HG03103 (cell line): ENCODE results near the gene SOX6.

Experiments
- ATAC-seq: cut with Tn5 transposase; IDR thresholded peaks from one replicate; pipeline ENCODE4 v1.9.1; 2021; ENCODE audit warnings: low read depth; ENCODE audit not compliant: unreplicated experiment

Gene SOX6

GRCh38 chr11:16015741-16016467 is 340.4 kb downstream of the SOX6 start:
- ATAC-seq, result no peak

DNA sequence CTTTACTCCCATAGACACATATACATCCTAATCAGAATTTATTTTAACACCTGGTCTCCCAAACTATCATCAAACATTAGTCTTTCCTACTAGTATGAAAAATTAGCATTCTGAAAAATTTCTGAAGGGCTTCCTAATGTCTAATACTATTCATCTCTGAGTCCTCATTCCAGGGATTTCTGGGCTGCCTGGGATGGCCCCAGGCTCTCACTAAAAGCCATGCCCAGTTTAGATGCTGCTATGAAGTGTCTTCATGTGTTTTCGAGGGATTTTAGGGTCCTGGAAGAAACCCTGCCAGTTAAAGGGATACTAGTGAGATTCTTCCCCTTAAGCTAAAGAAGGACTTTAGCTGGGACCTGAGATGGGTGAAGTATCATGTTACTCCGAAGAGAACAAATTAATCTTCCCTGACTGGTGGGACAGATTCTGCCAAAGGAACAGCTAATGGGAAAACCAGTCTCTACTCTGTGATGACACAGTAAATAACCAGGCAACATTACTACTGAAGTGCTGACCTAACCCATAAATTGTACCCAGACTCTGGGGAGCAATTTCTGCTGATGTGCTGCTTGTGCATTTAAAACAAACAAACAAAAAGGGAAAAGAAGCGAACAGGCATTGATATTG is 342.6 kb downstream of the SOX6 start:
- no peak for ATAC-seq

- no peak for ATAC-seq
Measured at GRCh38 chr11:16013242-16013641, 343.1 kb downstream of the SOX6 start.

DNA sequence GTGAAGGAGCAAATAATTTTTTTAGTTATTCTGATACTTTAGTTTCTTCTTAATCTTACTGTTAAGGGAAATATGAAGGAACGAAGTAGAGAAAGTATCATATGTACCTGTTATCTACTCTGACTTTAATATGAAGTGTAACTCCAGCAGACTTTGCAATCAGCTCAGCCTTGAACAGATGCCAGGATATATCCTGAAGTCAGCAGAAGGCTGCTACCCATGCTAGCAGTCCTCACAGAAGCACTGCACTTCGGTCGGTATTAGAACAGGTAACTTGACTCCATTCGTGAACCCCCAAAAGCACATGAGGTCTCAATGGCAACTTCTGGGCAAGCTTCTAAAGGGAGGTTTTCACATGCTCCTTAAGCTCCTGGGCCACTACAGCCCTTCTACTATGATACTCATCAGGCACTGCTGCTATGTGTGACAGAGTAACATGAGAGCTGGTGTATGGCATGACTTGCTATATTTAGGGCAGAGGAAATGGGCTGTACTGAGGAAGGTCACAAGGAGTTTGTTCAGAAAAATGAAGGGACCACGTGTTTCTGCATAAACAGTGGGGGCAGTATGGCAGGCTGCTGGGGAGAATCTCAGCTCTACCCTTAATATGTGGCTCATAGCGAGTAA is 344.1 kb downstream of the SOX6 start:
- ATAC-seq, result no peak

DNA sequence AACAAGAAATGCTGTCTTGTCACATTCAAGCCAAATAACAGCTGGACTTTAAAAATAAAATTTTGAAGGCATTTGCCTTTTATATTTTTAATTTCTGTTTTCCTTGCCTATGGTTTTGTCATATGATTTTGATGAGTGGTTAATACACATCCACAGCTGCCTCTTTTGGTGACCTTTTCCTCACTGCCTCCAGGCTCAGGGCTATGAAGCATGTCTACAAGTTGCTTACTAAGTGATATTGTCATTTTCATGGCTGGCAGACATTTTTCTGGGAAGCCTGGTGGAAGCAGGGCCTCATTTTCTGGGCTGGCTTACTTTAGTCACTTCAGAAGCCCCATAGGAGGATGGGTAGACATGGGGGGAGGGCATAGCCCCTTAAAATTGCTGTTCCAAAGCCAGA is 344.9 kb downstream of the SOX6 start:
- no peak for ATAC-seq

DNA sequence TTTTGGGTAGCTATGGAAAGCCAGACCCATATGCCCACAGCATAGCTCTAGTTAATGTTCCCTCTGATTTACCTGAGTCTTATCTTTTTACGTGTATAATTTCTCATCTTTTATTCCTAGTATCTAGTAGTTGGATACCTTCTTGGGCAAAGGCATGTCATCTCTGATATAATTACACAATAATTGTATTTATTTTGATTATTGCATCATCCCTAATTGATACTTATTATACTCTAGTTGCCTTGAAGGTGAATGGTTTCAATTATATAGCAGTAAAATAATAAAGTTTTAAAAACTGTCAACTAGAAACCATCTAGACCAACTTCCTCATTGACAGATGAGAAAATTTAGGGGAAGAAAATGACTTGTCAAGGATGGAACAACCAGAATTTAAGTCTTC is 347.3 kb downstream of the SOX6 start:
- no peak for ATAC-seq

DNA sequence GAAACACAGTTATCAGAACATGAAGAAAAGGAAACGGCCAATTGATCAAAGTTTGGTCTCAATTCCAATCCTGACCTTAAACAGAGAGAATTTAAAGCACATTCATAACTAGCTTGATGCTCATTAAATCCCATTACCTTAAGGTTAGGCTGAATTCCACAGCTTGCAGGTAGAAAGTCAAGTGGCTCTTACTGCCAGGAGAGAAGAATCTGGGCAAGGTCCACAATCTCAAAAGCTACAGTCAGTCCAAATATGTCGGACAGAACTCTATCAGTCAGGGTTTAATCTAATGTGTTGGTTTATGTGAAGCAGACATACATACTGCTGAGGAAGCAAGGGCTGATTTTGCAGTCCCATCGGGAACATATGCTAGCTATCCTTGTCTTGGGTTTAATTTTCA is 348.8 kb downstream of the SOX6 start:
- no peak for ATAC-seq

- no peak for ATAC-seq
Measured at GRCh38 chr11:16002942-16003341, 353.4 kb downstream of the SOX6 start.

DNA sequence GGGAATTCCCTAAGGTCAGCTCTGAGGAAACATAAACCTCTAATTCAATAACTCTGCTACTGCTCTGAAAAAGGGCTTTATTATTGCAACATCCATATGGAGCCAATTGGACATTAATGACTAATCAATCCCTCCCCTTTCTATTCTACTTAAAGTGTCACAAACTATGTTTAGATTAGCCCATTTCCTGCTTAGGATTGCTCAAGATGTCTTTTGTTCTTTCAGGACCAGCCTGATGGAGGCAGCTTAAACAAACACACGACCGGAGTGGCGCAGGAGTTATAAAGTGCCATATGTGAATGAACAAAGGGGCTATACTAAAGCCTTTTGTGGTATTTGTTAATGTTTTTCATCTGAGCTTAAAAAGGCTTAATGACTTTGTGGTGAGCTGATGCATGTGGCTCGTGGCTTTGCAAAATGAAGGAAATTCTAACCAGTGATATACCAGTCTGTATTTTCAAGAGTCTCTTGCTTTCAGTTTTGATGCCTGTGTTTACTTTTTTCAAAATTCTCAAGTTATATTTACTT is 354.4 kb downstream of the SOX6 start:
- no peak for ATAC-seq

DNA sequence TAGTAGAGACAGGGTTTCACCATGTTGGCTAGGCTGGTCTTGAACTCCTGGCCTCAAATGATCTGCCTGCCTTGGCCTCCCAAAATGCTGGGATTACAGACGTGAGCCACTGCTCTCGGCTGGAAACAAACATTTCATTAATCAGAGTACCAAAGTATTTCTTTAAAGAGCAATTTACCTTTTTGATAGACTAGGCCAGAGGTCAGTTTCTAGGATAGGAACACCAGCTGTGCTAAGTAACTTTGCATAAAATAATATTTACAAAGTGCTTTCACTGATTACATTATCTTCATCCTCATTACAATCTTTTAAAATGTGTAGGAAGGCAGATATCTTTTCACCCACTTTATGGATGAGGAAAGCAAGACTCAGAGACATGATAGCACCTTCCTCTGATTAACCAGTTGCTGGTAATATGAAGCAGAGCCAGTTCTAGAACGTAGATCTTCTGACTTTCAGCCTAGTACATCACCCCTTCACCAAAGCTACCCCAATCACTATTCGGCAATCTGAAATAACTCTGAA is 355.2 kb downstream of the SOX6 start:
- ATAC-seq, result no peak

DNA sequence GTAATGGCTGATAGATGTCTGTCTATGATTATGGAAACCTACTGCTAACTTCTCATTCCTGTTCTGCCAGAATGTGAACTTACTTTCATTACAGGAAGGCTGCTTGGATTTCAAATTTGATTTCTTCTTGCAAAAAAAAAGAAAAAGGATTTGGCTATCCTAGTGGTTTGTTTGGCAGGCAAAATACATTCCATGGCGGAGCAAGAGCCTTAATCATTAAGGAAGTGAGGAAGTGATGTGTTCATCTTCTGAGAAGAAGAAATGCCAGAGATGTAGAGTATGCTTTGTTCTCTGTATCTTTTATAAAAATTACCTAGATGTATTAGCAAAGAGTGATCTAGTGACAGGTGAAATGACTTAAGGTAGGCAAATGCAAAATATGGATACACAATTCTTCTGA is 356.3 kb downstream of the SOX6 start:
- no peak for ATAC-seq

- ATAC-seq, result no peak
Measured at GRCh38 chr11:15993345-15993744, 363.0 kb downstream of the SOX6 start.

DNA sequence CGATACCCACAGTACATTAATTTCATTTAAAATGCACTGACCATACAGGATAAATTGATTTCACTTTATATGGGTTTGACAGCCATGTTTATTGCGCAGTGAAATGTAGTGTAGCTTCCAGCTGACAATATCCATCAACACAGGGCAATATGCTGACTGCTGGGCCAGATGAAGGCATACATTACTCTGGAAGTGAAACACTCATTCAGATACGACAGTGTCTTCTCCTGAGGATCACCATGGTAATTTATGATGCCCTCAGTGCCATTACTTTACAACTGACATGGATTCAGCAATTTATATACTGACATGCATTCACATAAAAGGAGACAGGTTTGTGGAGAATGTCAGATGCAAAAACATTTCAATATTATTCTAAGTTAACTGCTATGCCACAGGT is 365.1 kb downstream of the SOX6 start:
- no peak for ATAC-seq

DNA sequence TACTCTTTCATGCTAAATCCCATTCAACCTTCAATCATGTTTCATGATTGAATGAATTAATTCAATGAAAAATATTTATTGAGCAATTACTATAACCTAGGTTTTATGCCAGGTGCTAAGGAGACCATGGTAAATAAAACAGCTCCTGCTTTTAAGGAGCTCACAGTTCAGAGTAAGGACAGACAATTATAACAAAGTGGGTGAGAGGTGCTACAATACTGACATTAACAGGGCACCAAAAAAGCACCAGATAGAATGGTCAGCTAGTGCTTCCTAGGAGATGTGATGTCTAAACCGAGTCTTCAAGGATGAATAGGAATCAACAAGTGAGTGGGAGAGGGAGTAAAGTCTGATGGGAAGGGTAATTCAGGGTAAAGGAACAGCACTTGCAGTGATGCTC is 366.7 kb downstream of the SOX6 start:
- ATAC-seq, result no peak

DNA sequence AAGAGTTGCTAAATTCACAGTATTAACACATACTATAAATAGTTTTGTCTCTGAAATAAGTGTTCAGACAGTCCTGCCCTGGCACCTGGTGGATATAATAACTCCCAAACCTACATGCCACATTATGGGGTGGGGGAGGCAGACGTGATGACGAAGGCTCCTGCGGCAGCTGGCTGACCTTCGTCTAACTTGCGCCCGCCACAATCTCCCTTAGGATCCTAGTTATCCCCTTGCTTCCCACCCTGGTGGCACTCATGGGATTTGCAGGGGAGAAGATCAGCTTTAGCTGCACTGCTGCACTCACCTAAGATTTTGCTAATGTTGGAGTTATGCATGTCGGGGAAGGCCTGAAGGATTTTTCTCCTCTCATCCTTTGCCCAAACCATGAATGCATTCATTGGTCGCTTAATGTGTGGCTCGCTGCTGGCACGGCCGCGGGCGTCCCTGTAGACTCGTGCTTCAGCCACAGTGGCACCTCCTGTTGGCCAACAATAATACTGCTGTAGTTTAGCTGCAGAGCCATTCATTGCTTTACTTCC is 367.6 kb downstream of the SOX6 start:
- no peak for ATAC-seq

DNA sequence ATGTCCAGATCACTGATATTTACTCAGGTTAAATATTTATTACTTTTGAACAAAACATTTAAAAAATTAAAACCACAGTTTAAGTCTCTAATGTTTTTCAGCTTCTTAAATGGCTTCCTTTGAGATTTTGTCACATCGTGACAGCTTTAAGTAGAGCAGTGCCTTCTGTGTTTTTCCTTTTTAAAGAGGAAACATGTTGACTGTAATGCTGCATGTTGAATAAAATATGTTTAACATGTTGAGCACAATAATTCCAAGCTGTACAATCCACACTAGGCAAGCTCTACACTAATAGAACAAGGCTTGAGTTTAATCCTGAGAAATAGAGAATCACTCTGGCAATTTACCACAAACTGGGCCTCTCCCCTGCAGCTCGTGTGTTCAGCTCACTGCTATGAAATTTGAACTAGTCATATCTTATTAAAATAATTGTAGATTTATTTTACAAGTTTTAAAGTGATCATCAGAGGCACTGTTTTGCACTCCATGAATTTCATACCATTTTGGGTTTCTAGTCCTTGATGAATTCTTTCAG is 368.3 kb downstream of the SOX6 start:
- no peak for ATAC-seq

DNA sequence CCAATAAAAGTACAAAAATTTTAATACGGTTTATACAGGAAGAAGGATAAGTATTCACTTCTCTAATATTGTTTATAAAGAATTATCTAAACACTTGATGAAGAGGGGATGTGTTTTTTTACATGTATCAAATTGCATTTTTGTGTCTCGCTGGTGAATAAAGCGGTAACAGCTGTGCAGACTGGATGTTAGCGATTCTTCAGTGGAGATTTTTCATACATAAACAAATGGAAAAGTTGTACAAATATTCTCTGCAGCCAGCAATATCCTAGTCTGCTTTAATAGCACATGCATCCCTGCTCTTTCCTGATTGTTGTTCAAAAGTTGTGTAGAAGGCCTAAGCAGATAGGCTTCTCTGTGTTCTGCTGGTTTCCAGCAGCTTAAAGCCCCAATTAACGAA is 369.3 kb downstream of the SOX6 start:
- no peak for ATAC-seq

DNA sequence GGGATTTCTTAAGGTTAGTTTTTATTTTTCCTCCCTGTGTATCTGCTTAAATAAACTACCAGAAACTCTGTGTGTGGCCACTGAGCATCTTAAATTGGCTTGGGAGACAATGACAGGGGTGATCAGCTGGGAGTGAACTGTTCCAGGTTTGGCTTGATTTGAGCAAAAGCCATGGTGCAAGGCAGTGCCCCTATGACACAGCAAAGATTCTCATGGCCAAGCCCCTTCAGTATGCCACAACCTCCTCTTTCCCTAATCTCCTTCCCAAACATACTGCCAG is 370.5 kb downstream of the SOX6 start:
- ATAC-seq, result no peak

DNA sequence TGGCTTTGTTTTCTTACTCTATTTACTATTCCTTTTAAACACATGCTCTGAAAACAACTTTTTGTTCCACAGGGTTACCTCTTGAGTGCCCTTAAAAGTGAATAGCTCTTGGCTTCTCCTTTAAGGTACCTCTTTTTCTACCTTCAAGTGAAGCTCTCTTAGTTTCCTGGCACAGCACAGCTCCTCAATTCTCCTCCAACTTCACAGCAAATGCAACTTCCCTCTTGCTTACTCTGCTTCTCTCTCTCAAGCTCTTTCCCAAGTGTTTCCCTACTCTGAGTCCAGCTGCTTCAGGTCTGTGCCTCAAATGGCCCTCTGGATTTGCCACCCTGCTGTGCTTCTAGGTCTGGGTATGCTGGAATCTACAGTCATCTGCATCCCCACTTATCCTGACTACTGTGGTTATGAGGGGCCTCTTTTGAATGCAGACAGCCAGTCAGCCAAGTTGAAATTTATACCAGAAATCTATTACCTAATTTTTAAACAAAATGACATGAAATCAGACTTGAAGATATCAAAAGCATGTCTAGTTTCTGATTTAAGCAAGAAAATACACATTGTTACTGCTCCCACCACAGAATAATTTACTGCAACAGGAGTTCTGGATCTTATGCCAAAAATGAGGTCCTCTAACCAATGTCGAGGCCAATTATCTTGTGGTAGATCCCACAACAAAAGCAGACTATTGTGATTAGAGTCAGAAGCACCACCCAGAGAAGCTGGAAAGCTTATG is 371.1 kb downstream of the SOX6 start:
- no peak for ATAC-seq

- no peak for ATAC-seq
Measured at GRCh38 chr11:15981292-15981691, 375.1 kb downstream of the SOX6 start.

DNA sequence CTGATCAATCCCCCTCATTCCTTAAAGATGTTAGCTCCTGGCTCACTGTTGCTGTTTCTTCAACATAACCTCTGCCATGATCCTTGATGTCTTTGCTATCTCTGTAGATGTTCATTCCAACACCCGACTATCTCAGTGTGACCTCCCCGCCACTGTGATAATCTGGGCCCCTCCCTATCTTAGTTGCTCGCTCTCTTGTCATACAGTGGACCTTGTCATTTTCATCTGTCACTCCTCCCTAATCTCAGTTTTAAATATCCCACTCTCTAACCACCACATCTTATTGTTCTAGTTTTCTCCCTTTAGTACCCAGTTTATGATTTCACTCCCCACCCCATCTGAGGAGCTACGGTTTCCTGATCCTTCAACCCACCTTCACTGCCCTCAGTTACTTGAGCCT is 379.2 kb downstream of the SOX6 start:
- no peak for ATAC-seq
